ENCODE measurements around the gene BRPF1. TPM values are rescaled to one million over a fixed set of nuclear protein-coding genes. Genes with fewer than 3 reads are reported as not detected.
"Not testable (repeated sequence)": the region's sequence is repeated elsewhere in the genome, so short reads cannot be mapped to it uniquely, and the experiment has no call there.

BRPF1 gene
- total RNA-seq, 1 donor from 2014 or later: 20.7 TPM

DNA sequence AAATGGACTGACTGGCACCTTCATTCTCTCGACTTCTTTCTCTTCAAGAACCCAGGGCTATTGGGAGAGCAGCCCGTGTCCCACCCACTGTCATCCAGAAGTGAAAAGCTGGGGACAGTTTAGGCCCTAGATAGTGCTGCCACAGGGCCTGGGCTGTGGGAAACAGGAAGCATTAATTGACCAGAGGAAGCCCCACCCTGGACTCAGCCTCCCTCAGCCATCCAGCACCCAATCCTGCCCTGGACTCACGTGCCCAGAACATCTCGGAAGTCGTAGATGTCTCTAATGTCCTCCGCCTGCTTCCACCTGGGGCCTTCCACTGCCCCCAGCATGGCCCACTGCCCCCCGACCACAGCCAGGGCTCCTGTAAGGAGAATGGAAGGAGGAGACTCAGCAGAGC is 35.9 kb downstream of the BRPF1 start:
- DNase-seq (ENCODE audit: low read depth, low spot score): no peak

DNA sequence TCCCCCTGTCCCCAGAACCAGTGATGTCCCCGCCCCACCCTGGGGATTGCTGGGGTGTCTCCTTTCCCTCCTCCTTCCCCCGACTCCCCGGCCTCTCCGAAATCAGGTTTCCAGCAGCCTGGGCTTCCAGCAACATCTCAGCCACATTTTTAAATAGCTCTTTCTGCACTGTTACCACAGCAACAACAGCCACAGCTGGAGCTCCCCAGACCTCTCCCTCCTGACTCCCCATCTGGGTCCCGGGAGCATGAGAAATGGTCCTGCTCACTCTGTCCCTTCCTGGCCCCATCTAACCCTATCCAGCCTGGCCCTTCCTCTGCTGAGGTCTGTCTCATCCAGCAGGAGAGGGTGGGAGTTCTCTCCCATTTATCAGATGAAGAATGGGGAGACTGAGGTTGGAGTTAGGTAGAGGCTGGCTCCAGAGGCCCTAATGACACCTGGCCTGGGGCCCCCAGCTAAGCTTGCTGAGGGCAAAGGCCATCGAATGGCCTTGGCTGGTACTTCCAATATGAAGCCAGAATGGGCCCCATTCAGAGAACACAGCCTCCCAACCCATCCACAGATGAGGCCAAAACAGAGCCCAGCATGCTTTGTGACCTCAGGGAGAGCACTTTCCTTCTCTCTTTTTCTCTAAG is 36.7 kb downstream of the BRPF1 start:
- DNase-seq (ENCODE audit: low read depth, low spot score): no peak

GRCh38 chr3:9769012-9769411 is 37.5 kb downstream of the BRPF1 start:
- DNase-seq (ENCODE audit: low read depth, low spot score): no peak

GRCh38 chr3:9769426-9770275 is 38.1 kb downstream of the BRPF1 start, which contains the start of gene CAMK1:
CAMK1 (minus strand) TSS chr3:9769947; CDS start chr3:9767749, 2,198 bp downstream.
- no peak for DNase-seq (ENCODE audit: low read depth, low spot score)

DNA sequence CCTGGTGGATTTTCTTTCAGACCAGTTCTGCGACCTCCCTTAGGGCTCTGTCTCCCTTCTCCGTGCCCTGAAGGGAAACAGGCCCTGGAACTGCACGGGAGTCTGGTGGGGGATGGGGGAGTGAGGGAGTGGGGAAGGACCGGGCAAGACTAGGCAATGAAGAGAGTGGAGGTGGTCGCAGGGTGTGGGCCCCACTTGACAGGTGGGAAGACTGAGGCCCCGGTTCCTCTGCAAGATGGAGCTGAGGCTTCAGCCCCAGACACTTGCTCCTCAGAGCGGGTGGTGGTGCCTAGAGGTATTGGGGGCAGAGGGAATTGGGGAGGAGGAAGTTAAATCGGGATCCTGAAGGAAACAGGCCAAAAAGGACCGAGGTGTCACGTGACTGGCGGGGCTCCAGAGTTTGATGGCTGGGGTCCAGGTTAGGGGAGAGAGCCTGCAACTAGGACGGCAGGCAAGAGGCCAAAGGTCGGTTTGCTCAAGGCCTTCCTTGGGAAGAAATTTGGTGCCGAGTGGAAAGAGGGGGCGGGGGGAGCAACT is 38.8 kb downstream of the BRPF1 start:
- no peak for DNase-seq (ENCODE audit: low read depth, low spot score)

GRCh38 chr3:9771007-9771406 is 39.5 kb downstream of the BRPF1 start:
- not testable (repeated sequence) for DNase-seq (ENCODE audit: low read depth, low spot score)

- DNase-seq (ENCODE audit: low read depth, low spot score): no peak
Measured at GRCh38 chr3:9776896-9777693, 45.6 kb downstream of the BRPF1 start.

DNA sequence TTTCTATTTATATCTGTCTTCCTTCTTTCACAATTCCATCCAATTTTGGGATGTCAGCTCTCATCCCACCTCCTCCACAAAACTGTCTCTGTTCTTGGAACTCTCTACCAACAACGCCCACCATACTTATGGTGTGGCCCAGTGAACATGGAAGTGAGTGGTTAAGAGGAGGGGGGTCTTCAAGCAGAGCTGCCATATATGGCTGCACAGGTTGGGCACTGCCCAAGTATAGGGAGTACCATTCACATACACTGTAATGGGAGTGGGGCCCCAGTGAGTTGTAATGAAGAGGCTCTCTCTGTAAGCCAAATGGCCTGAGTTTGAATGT is 46.1 kb downstream of the BRPF1 start:
- no peak for DNase-seq (ENCODE audit: low read depth, low spot score)

DNA sequence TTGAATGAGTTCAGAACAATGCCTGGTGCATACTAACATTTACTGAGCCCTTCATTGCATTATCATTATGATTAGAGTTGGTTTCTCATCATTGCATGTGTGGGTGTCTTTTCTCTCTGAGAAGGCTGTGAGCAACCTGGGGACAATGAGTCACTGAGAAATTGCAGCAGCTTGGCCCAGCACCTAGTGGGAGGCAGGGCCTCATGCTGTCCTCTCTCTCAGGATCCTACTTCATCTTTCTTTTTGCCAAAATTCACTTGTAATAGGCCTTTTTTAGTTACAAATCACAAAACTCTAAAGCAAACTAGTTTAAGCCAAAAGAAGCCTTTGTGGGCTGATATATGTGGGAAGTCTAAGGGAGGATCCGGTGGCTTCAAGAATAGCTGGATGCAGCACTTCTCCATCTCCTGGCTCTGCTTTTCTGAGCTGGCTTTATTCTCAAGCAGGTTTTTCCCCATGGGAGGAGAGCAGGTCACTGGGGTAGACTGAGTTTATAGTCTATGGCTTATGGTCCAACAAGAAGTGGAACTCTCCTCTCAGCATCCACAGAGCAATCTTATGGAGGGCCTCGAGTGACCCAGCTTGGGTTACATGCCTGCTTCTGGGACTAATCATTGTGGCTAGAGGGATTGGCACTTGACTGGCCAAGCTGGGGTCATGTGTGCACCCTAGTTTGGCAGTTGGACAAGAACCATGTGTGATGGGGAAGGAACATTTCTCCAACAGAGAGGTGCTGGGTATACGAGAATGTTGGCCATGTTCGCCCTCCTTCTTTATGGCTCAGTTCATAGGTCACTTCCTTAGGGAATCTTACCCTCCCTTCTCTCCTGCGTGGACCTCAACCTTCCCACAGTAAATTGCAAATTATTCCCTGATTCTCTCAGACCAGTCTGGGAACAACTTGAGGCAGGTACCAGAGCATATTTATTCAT is 46.9 kb downstream of the BRPF1 start:
- no peak for DNase-seq (ENCODE audit: low read depth, low spot score)

DNA sequence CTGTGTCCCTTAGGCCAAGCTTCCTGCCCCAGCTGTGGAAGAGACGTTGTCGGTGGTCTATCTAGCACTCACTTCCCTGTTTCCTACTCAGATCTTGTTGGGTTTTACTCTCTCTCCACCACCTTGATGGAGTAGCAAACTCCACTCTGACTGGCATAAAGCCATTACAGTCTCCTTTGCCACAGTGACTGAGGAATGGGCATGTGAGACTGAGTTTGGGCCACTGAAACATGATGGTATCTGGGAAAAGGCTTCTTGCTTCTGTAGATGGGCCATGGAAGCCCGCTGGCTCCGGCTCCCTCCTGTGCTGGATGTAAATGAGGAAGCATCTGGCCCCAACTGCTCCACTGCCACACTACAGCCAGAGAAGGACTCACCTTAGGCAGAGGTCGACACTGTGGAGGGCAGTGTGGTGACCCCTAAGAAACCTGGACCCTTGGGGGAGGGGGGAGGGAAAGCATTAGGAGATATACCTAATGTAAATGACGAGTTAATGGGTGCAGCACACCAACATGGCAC is 47.6 kb downstream of the BRPF1 start:
- DNase-seq (ENCODE audit: low read depth, low spot score): no peak

GRCh38 chr3:9779721-9780457 is 48.4 kb downstream of the BRPF1 start:
- DNase-seq (ENCODE audit: low read depth, low spot score): no peak

DNA sequence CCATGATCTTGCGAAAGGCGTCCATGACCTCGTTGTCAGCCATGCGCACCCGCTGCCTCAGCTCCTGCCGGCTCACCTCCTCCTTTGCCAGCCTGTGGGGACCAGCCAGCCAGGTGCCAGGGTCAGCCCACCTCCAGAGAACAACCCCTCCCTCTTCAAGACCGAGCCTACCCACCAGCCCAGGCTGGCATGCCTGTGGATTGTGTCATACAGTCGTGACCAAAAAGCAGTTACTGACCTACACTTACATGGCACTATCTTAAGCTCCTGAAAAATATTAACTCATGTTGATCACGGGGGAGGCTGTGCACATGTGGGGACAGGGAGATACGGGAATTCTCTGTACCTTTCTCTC is 48.9 kb downstream of the BRPF1 start:
- no peak for DNase-seq (ENCODE audit: low read depth, low spot score)

GRCh38 chr3:9780910-9781309 is 49.4 kb downstream of the BRPF1 start:
- DNase-seq (ENCODE audit: low read depth, low spot score): no peak

DNA sequence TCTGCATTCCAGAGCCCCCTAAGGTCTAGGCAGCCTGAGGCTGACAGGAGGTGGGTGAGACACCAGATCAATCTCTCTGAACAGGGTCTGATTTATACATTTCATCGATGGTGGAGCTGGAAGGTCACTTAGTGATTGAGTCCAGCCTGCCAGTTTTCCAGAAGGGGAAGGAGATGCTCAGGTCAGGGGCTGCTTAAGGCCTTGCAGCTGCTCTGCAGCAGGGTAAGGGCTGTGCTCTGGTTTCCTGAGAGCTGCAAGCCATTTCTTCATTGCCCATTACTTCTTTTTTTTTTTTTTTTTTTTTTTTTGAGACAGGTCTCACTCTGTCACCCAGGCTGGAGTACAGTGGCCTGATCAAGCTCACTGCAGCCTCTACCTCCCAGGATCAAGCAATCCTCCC is 50.0 kb downstream of the BRPF1 start:
- DNase-seq (ENCODE audit: low read depth, low spot score): no peak

DNA sequence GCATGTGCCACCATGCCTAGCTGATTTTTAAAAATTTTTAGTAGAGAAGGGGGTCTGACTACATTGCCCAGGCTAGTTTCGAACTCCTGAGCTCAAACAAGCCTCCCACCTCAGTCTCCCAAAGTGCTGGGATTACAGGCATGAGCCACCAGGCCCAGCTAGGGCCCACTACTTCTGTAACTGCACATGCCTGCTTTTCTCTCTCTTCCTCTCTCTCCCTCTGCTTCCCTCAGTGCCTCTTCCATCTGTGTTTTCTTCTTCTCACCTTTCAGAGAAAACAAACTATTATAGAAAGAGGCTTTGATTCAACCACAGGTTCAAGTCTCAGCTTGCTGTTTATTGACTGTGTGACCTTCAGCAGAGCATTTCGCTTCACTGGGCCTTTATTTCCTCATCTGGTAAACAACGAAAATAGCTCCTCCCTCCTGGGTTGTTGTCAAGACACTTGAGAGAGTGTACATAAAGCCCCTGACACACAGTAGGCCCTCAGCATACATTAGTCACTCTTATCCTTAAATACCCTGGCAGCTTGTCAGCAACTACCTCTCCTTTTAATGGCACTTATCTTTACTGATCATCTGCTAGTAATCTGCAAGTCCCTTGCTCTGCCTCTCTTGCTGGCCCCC is 50.6 kb downstream of the BRPF1 start:
- DNase-seq (ENCODE audit: low read depth, low spot score): no peak

DNA sequence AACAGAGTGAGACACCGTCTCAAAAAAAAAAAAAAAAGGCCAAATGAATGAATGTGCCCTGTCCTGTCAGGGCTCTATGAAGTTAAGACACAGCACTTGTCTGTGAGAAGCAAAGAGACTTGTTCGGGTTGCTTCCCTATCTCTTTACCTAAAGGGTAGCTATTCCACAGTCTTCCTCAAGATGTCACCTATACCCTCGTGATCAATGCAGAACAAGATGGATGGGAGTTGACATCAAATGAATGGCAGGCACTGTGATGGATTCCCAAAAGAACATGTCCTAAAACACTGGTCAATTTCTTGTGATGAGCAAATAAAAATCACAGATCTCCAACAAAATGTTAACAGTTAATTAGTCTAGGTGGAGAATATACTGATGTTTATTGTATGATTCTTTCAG is 51.2 kb downstream of the BRPF1 start:
- DNase-seq (ENCODE audit: low read depth, low spot score): no peak

DNA sequence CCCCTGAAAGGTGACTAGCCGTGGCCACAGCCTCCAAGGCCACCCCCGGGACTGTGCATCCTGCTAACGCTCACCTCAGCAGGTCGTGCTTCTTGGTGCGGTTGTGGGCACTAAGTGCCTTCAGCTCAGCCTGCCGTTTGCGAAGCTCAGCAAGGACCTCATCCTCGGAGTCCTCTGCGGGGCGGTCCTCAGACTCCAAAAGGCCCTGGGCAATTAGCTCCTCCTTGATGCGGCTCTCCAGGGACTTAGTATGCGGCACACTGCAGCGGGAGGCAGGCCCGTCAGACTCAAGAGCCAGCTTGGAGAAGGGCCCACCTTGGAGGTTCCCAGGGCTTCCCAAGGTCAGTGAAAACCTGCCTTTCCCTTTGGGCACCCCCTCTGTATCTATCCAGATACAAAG is 52.4 kb downstream of the BRPF1 start:
- no peak for DNase-seq (ENCODE audit: low read depth, low spot score)

- DNase-seq (ENCODE audit: low read depth, low spot score): no peak
Measured at GRCh38 chr3:9784965-9785364, 53.4 kb downstream of the BRPF1 start.

GRCh38 chr3:9785602-9786001 is 54.1 kb downstream of the BRPF1 start:
- no peak for DNase-seq (ENCODE audit: low read depth, low spot score)

Measured in pulmonary artery endothelial cell (primary cell).